ENCODE results near the gene BGN. TPM values are rescaled to one million over a fixed set of nuclear protein-coding genes. Genes with fewer than 3 reads are reported as not detected.

Gene BGN
- total RNA-seq, 1 experiment from 2014 or later = not detected

DNA sequence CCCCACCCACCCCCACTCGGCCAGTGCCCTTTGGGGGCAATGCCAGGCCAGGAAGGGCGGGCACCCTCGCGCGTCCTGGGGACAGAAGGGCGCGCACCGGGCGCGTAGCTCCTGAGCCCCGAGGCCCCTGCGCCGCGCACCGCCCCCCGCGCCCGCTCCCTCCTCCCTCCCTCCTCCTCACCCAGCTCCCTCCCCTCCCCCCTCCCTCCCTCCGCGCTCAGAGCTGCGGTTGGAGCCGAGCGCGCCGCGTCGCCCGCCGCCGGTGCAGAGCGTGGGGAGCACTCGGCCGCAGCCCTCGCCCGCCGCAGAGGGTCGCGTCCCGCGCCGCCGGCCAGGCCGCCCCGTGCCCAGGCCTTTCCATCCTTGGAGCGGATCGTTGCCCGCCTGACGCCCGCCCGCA, 22.6 kb downstream of the BGN start, which contains the start of gene ATP2B3:
Gene ATP2B3 (plus strand): TSS at position 220 of the 400 bp plus-strand sequence. CDS start 18,606 bp downstream, outside the sequence.
- no peak for DNase-seq
- Histone ChIP-seq H3K27ac (ENCODE audit: low read length) (no peak within 1 kb of the TSS), H3K9me2 (replicated peaks; ENCODE audit: low read length) (no peaks in the 10 kb centered on the region), H3K4me2 (ENCODE audit: low read length) (no peak within 1 kb of the TSS), H4K20me1 (ENCODE audit: low read length) (no peaks in the 10 kb centered on the region), H3K79me2 (ENCODE audit: low read length) (no peaks in the 10 kb centered on the region), H3K36me3 (ENCODE audit: low read depth, low read length) (no peaks in the 10 kb centered on the region), H3K4me1 (ENCODE audit: insufficient read depth, low read length) (no peaks in the 10 kb centered on the region), H3K4me3 (ENCODE audit: low read length) (no peak within 1 kb of the TSS), H2AFZ (ENCODE audit: low read length) (no peak within 1 kb of the TSS), H3K9ac (ENCODE audit: low read length) (no peak within 1 kb of the TSS), H3K27me3 (ENCODE audit: low read length) (peaks cover 9% of the 10 kb centered on the region; the same call in 1 of the 2 replicates), H3K9me3 (ENCODE audit: low read length) (no peaks in the 10 kb centered on the region), H3F3A (ENCODE audit: low read length, unreplicated experiment) (no peaks in the 10 kb centered on the region)
- no peak for TF ChIP-seq EZH2 (IDR thresholded peaks at IDR 0.05; ENCODE audit: low read length, unreplicated experiment)
- no peak for TF ChIP-seq EZH2phosphoT487 (IDR thresholded peaks at IDR 0.05; ENCODE audit: borderline replicate concordance, low read length)
- TF ChIP-seq, protein P1, sequence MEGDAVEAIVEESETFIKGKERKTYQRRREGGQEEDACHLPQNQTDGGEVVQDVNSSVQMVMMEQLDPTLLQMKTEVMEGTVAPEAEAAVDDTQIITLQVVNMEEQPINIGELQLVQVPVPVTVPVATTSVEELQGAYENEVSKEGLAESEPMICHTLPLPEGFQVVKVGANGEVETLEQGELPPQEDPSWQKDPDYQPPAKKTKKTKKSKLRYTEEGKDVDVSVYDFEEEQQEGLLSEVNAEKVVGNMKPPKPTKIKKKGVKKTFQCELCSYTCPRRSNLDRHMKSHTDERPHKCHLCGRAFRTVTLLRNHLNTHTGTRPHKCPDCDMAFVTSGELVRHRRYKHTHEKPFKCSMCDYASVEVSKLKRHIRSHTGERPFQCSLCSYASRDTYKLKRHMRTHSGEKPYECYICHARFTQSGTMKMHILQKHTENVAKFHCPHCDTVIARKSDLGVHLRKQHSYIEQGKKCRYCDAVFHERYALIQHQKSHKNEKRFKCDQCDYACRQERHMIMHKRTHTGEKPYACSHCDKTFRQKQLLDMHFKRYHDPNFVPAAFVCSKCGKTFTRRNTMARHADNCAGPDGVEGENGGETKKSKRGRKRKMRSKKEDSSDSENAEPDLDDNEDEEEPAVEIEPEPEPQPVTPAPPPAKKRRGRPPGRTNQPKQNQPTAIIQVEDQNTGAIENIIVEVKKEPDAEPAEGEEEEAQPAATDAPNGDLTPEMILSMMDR (conservative IDR thresholded peaks at IDR 0.05; ENCODE audit: low read depth, low read length) = no peak
- no peak for ATAC-seq
- intact Hi-C loops (cut with micrococcal nuclease) = no loop called here
- POLR2A ChIA-PET (ENCODE audit: unreplicated experiment) = no interaction called here
- CTCF ChIA-PET = no interaction called here
- no TSS peak for BruUV-seq (replicated peaks)

DNA sequence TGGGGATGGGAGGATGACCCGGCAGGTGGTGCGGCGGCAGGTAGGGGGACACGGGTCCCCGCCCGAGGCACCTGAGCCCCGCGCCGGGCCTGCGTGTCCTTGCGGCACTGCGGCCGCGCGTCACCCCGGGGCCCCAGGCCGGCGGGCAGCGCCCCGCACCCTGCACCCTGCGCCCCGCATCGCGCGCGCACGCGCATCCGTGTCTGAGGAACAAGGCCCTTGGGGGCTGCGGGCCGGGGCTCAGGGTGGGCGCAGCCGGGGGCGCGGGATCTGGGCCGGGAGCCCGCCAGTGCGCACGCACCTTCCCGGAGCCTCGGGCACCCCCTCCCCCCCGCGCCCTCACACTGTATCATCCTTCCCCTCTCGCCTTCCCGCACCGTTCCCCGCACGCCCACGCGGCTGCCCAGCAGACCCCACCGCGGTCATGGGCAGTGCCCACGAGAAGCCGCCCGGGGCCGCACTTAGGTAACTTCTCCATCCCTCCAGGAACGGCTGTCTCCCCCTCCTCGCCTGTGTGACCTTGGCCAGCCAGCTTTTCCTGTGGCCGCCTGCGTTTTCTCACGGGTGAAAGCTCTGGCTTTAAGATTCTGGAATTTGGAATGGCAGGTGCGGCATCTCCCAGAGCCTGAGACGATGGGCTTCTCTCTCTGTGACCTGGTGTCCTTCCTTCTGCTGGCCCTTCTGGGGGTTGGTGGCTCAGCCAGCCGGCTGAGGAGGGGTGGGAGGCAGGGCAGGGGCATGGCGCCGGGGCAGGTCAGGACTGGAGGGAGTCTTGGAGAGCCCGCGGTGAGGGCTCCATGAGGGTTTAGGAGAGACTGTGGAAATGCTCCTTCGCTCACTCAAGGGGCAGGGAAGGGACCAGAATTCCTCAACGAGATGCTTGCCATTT, 23.4 kb downstream of the BGN start:
- CTCF ChIA-PET = no interaction called here
- Histone ChIP-seq H3K9me2 (replicated peaks; ENCODE audit: low read length) (no peaks in the 10 kb centered on the region), H3K79me2 (ENCODE audit: low read length) (no peaks in the 10 kb centered on the region), H3K27ac (ENCODE audit: low read length) (no peak overlapping the region), H3K9me3 (ENCODE audit: low read length) (no peaks in the 10 kb centered on the region), H3K4me1 (ENCODE audit: insufficient read depth, low read length) (no peaks in the 10 kb centered on the region), H4K20me1 (ENCODE audit: low read length) (no peaks in the 10 kb centered on the region), H3F3A (ENCODE audit: low read length, unreplicated experiment) (no peaks in the 10 kb centered on the region), H3K4me3 (ENCODE audit: low read length) (no peak overlapping the region), H2AFZ (ENCODE audit: low read length) (no peak overlapping the region), H3K36me3 (ENCODE audit: low read depth, low read length) (no peaks in the 10 kb centered on the region), H3K4me2 (ENCODE audit: low read length) (no peak overlapping the region), H3K27me3 (ENCODE audit: low read length) (peaks cover 9% of the 10 kb centered on the region; the same call in 1 of the 2 replicates), H3K9ac (ENCODE audit: low read length) (no peak overlapping the region)
- BruUV-seq (replicated peaks) = no TSS peak
- POLR2A ChIA-PET (ENCODE audit: unreplicated experiment) = no interaction called here
- ATAC-seq (no peak), DNase-seq (no peak)
- no peak for TF ChIP-seq EZH2phosphoT487 (IDR thresholded peaks at IDR 0.05; ENCODE audit: borderline replicate concordance, low read length)
- no peak for TF ChIP-seq EZH2 (IDR thresholded peaks at IDR 0.05; ENCODE audit: low read length, unreplicated experiment)
- TF ChIP-seq, protein P1 (conservative IDR thresholded peaks at IDR 0.05; ENCODE audit: low read depth, low read length) = no peak
- intact Hi-C loops (cut with micrococcal nuclease) = no loop called here
